ENCODE measurements around the gene ALG14.

DNA sequence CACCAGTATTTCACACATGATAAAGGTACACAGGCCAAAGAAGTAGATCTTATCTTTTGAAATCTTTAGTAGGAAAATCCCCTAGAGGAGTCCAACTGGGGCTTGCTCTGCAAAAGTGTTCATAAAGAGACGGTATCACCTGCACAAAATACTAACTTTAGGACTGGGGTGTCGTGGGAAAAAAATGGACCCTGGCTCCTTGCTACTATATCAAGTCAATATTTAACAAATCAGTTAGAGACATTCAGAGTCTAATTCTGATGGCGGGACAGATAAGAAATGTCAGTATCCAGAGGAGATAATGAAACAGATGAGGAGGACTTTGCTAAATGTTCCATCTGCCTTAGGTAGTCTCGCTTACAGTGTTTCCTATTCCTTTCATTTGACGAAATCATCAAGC, 120.2 kb downstream of the ALG14 start:
- TF ChIP-seq, protein P1, sequence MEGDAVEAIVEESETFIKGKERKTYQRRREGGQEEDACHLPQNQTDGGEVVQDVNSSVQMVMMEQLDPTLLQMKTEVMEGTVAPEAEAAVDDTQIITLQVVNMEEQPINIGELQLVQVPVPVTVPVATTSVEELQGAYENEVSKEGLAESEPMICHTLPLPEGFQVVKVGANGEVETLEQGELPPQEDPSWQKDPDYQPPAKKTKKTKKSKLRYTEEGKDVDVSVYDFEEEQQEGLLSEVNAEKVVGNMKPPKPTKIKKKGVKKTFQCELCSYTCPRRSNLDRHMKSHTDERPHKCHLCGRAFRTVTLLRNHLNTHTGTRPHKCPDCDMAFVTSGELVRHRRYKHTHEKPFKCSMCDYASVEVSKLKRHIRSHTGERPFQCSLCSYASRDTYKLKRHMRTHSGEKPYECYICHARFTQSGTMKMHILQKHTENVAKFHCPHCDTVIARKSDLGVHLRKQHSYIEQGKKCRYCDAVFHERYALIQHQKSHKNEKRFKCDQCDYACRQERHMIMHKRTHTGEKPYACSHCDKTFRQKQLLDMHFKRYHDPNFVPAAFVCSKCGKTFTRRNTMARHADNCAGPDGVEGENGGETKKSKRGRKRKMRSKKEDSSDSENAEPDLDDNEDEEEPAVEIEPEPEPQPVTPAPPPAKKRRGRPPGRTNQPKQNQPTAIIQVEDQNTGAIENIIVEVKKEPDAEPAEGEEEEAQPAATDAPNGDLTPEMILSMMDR (IDR thresholded peaks at IDR 0.05; ENCODE audit: borderline replicate concordance, extremely low read depth, low read length, poor library complexity, severe bottlenecking), result no peak
- TF ChIP-seq EZH2 (IDR thresholded peaks at IDR 0.05; ENCODE audit: borderline replicate concordance, low read depth, low read length, severe bottlenecking), result no peak

All from DND-41 (cell line).